ENCODE results near the gene PCSK5.
"Not testable (repeated sequence)": the region's sequence is repeated elsewhere in the genome, so short reads cannot be mapped to it uniquely, and the experiment has no call there.

The PCSK5 gene

GRCh38 chr9:75891277-75891741 is 836 bp downstream of the PCSK5 start:
- peak in 2 of 5 experiments; percentile 9 to 31 for DNase-seq

- no peak for DNase-seq
These were observed 1.3 kb downstream of the PCSK5 start for GRCh38 chr9:75891771-75892215.

GRCh38 chr9:75892216-75892911 is 1.9 kb downstream of the PCSK5 start:
- DNase-seq = no peak

GRCh38 chr9:75893106-75893505 is 2.6 kb downstream of the PCSK5 start:
- no peak for DNase-seq

GRCh38 chr9:75894566-75894965 is 4.1 kb downstream of the PCSK5 start:
- DNase-seq = no peak

- DNase-seq = no peak
These were observed 4.6 kb downstream of the PCSK5 start for GRCh38 chr9:75895112-75895511.

GRCh38 chr9:75896193-75896592 is 5.7 kb downstream of the PCSK5 start:
- DNase-seq = no peak

GRCh38 chr9:75900893-75901524 is 10.5 kb downstream of the PCSK5 start:
- DNase-seq = not testable (repeated sequence)

- DNase-seq = no peak
These were observed 13.4 kb downstream of the PCSK5 start for GRCh38 chr9:75903785-75904360.

- no peak for DNase-seq
These were observed 13.9 kb downstream of the PCSK5 start for GRCh38 chr9:75904364-75904763.

- DNase-seq = no peak
These were observed 16.1 kb downstream of the PCSK5 start for GRCh38 chr9:75906531-75906930.

GRCh38 chr9:75907329-75907728 is 16.9 kb downstream of the PCSK5 start:
- DNase-seq = no peak

GRCh38 chr9:75907923-75908322 is 17.4 kb downstream of the PCSK5 start:
- no peak for DNase-seq

- DNase-seq = no peak
These were observed 19.3 kb downstream of the PCSK5 start for GRCh38 chr9:75909776-75910175.

- DNase-seq = no peak
These were observed 20.3 kb downstream of the PCSK5 start for GRCh38 chr9:75910731-75911130.

- DNase-seq = peak in 1 of 5 experiments; percentile 12
These were observed 20.9 kb downstream of the PCSK5 start for GRCh38 chr9:75911390-75911789.

- no peak for DNase-seq
These were observed 22.5 kb downstream of the PCSK5 start for GRCh38 chr9:75912951-75913350.

- DNase-seq = no peak
These were observed 23.5 kb downstream of the PCSK5 start for GRCh38 chr9:75914002-75914401.

GRCh38 chr9:75914883-75915452 is 24.5 kb downstream of the PCSK5 start:
- no peak for DNase-seq

GRCh38 chr9:75918154-75918553 is 27.7 kb downstream of the PCSK5 start:
- DNase-seq = no peak

GRCh38 chr9:75918909-75919308 is 28.4 kb downstream of the PCSK5 start:
- no peak for DNase-seq

GRCh38 chr9:75921391-75922127 is 31.1 kb downstream of the PCSK5 start:
- no peak for DNase-seq

GRCh38 chr9:75926385-75926784 is 35.9 kb downstream of the PCSK5 start:
- DNase-seq = no peak

Data from T-helper 2 cell (primary cell).